NCI-H524 treated with DMSO at 0.1 percent for 48 hours (cell line): ENCODE measurements around the gene PTBP1.

Source experiments
- DNase-seq: peaks from one replicate; lab custom pipeline; 2025; lab: John Stamatoyannopoulos, UW

The PTBP1 gene

GRCh38 chr19:772730-773436, 24.4 kb upstream of the PTBP1 start:
- no peak for DNase-seq

GRCh38 chr19:776549-776948, 20.7 kb upstream of the PTBP1 start:
- DNase-seq, result no peak

GRCh38 chr19:778910-779653, 18.2 kb upstream of the PTBP1 start:
- DNase-seq, result no peak

- DNase-seq, result no peak
These were observed 16.3 kb upstream of the PTBP1 start for GRCh38 chr19:780935-781334.

GRCh38 chr19:781800-782184, 15.5 kb upstream of the PTBP1 start:
- no peak for DNase-seq

GRCh38 chr19:782185-782877, 14.9 kb upstream of the PTBP1 start:
- no peak for DNase-seq

- no peak for DNase-seq
These were observed 14.2 kb upstream of the PTBP1 start for GRCh38 chr19:782878-783668.

GRCh38 chr19:784541-784940, 12.7 kb upstream of the PTBP1 start:
- no peak for DNase-seq

GRCh38 chr19:787536-787935, 9.7 kb upstream of the PTBP1 start:
- DNase-seq, result no peak

- DNase-seq, result no peak
These were observed 8.6 kb upstream of the PTBP1 start for GRCh38 chr19:788686-788982.

GRCh38 chr19:788983-789700, 8.1 kb upstream of the PTBP1 start:
- DNase-seq, result no peak

GRCh38 chr19:789701-790060, 7.6 kb upstream of the PTBP1 start:
- DNase-seq, result no peak

GRCh38 chr19:791007-791566, 6.2 kb upstream of the PTBP1 start:
- no peak for DNase-seq

- no peak for DNase-seq
These were observed 5.5 kb upstream of the PTBP1 start for GRCh38 chr19:791567-792305.

GRCh38 chr19:792306-792885, 4.9 kb upstream of the PTBP1 start:
- DNase-seq, result no peak

GRCh38 chr19:793806-794205, 3.4 kb upstream of the PTBP1 start:
- no peak for DNase-seq

- no peak for DNase-seq
These were observed 2.1 kb upstream of the PTBP1 start for GRCh38 chr19:795073-795611.

GRCh38 chr19:795691-796581, 1.3 kb upstream of the PTBP1 start:
- no peak for DNase-seq
